A549 (cell line): ENCODE data around the gene BRICD5. TPM values are rescaled to one million over a fixed set of nuclear protein-coding genes. Genes with fewer than 3 reads are reported as not detected.
A peak's percentile ranks its signal among the peaks of the same experiment; 100 is the strongest.

Experiments
- ATAC-seq, 2 experiments: fragments of 200-7000 bp in 1 of 2; fragments of >200 bp in 1 of 2; cut with Nextera tagmentation in 1 of 2; cut with Tn5 transposase in 1 of 2; 3 replicates each; pipeline versions ENCODE4 v1.8.0 to v1.9.1; 2018 to 2020; ENCODE audit warnings: mild to moderate bottlenecking in 1 of 2, moderate library complexity in 1 of 2
- CTCF ChIA-PET: fragments of 300-600 bp; sonication (Branson Sonifier 250); formaldehyde crosslinking; extraction: SDS; loops from one replicate; lab custom pipeline; 2021; ENCODE audit warnings: antibody characterized with exemption, inconsistent platforms; lab: Yijun Ruan, JAX
- POLR2A ChIA-PET: fragments of 350-600 bp; formaldehyde crosslinking; extraction: SDS; loops from one replicate; lab custom pipeline; 2021; ENCODE audit warnings: antibody characterized with exemption, inconsistent platforms; lab: Yijun Ruan, JAX
- DNase-seq, 2 experiments: peaks; one replicate each; pipeline versions ENCODE4 v3.0.0 to v3.0.0-alpha.2; 2011 to 2016; ENCODE audit warnings: low read depth in 1 of 2, low spot score in 1 of 2
- FAIRE-seq: peaks from 2 replicates; lab custom pipeline; 2011; peaks lifted over from hg19 to GRCh38; lab: Jason Lieb, UNC
- H3K27ac ChIP-seq, 2 experiments: fragments of >200 bp; sonication (Bioruptor Twin); formaldehyde crosslinking; 3 replicates each; pipeline ENCODE4 v1.5.1; 2016 to 2017
- H3K4me1 ChIP-seq: fragments of >200 bp; sonication (Bioruptor Twin); formaldehyde crosslinking; 3 replicates; pipeline ENCODE4 v1.6.1; 2016
- H3K4me2 ChIP-seq: fragments of >200 bp; sonication (Bioruptor Twin); formaldehyde crosslinking; 3 replicates; pipeline ENCODE4 v1.6.1; 2016
- H3K4me3 ChIP-seq: fragments of >200 bp; sonication (Bioruptor Twin); formaldehyde crosslinking; 3 replicates; pipeline ENCODE4 v1.5.1; 2016
- H3K9me3 ChIP-seq: fragments of >200 bp; sonication (Bioruptor Twin); formaldehyde crosslinking; 3 replicates; pipeline ENCODE4 v1.6.1; 2016
- BHLHE40 ChIP-seq: IDR thresholded peaks from 2 replicates; pipeline ENCODE4 v1.6.1; 2012; ENCODE audit warnings: low read depth, low read length, inconsistent platforms
- CBX8 ChIP-seq: fragments of 200-600 bp; sonication (generic); IDR thresholded peaks from 2 replicates; pipeline ENCODE4 v1.6.1; 2016
- CHD4 ChIP-seq: fragments of 200-600 bp; sonication (generic); IDR thresholded peaks from 2 replicates; pipeline ENCODE4 v1.6.1; 2016; ENCODE audit warnings: antibody characterized with exemption, mild to moderate bottlenecking, borderline replicate concordance
- ELK1 ChIP-seq: fragments of 150-350 bp; IDR thresholded peaks from 2 replicates; pipeline ENCODE4 v1.6.1; 2014; ENCODE audit warnings: low read depth, mild to moderate bottlenecking, low read length
- ESRRA ChIP-seq: fragments of 150-350 bp; IDR thresholded peaks from 2 replicates; pipeline ENCODE4 v1.6.1; 2014; ENCODE audit warnings: mild to moderate bottlenecking, low read length, borderline replicate concordance
- FOSL2 ChIP-seq, 2 experiments: fragments of 450-650 bp in 1 of 2; fragments of >200 bp in 1 of 2; sonication (Bioruptor Twin) in 1 of 2; formaldehyde crosslinking; IDR thresholded peaks; 2 replicates each; pipeline versions ENCODE4 v1.5.0 to v1.6.1; 2016 to 2020; ENCODE audit warnings: mild to moderate bottlenecking in 1 of 2, moderate library complexity in 1 of 2
- HDAC2 ChIP-seq: fragments of 200-600 bp; sonication (generic); IDR thresholded peaks from 2 replicates; pipeline ENCODE4 v1.6.1; 2016
- KDM1A ChIP-seq: fragments of 200-600 bp; sonication (generic); IDR thresholded peaks from 2 replicates; pipeline ENCODE4 v1.6.1; 2016; ENCODE audit warnings: low read depth, mild to moderate bottlenecking
- MAX ChIP-seq: IDR thresholded peaks from 2 replicates; pipeline ENCODE4 v1.6.1; 2012
- NR3C1 ChIP-seq: fragments of >200 bp; sonication (Bioruptor Twin); formaldehyde crosslinking; IDR thresholded peaks from 3 replicates; pipeline ENCODE4 v1.6.1; 2017
- POLR2A ChIP-seq: IDR thresholded peaks from 2 replicates; pipeline ENCODE4 v1.6.1; 2012; ENCODE audit warnings: mild to moderate bottlenecking, low read length
- RAD21 ChIP-seq, 2 experiments: fragments of >200 bp in 1 of 2; sonication (Bioruptor Twin) in 1 of 2; formaldehyde crosslinking in 1 of 2; IDR thresholded peaks in 1 of 2; conservative IDR thresholded peaks in 1 of 2; 2 replicates in 1 of 2; 3 replicates in 1 of 2; pipeline ENCODE4 v1.6.1; 2012 to 2018; ENCODE audit warnings: inconsistent platforms in 1 of 2
- RNF2 ChIP-seq: fragments of 200-600 bp; sonication (generic); IDR thresholded peaks from 2 replicates; pipeline ENCODE4 v1.6.1; 2016; ENCODE audit warnings: low read depth, mild to moderate bottlenecking, antibody characterized with exemption, moderate library complexity, borderline replicate concordance
- SMC3 ChIP-seq: fragments of >200 bp; sonication (Bioruptor Twin); formaldehyde crosslinking; IDR thresholded peaks from 3 replicates; pipeline ENCODE4 v1.6.1; 2018; ENCODE audit warnings: inconsistent platforms
- SREBF2 ChIP-seq: fragments of 450-650 bp; IDR thresholded peaks from 2 replicates; pipeline ENCODE4 v1.6.1; 2014; ENCODE audit warnings: mild to moderate bottlenecking, moderate library complexity
- TFCP2L1 ChIP-seq: fragments of 250-450 bp; sonication (Bioruptor Pico); IDR thresholded peaks from 2 replicates; pipeline ENCODE4 v1.5.0; 2021; ENCODE audit warnings: mild to moderate bottlenecking
- ZC3H11A ChIP-seq: fragments of 450-650 bp; IDR thresholded peaks from 2 replicates; pipeline ENCODE4 v1.6.1; 2014; ENCODE audit warnings: antibody characterized with exemption, mild to moderate bottlenecking
- ZNF302 ChIP-seq: fragments of 250-450 bp; sonication (Bioruptor Pico); IDR thresholded peaks from 2 replicates; pipeline ENCODE4 v1.9.0; 2021; ENCODE audit warnings: inconsistent platforms, mild to moderate bottlenecking, moderate library complexity
- WGBS: methylation state at CpG from one replicate; pipeline ENCODE4 v1.1.6; 2017; ENCODE audit errors: missing lambda C conversion rate; 5-methylcytosine and 5-hydroxymethylcytosine counted together
- polyA plus RNA-seq, 4 experiments: library from polyadenylated mRNA; depleted of rRNA in 3 of 4; stranded (reverse); fragments of >200 nt; fragmentation: RNase III in 1 of 4; extraction: RNeasy Plus Mini Kit Qiagen cat#74134 plus additional on column Dnase treatment in 1 of 4; gene quantifications; 2 replicates in 3 of 4; 3 replicates in 1 of 4; pipeline ENCODE4 v1.2.3, GENCODE V29; 2011 to 2017
- TF ChIP-seq, protein P1 (sequence below): fragments of 200-600 bp; sonication (generic); IDR thresholded peaks from 2 replicates; pipeline ENCODE4 v1.6.1; 2016; ENCODE audit warnings: antibody characterized with exemption, mild to moderate bottlenecking, moderate library complexity
- TF ChIP-seq, protein P2 (sequence below): fragments of >200 bp; sonication (Bioruptor Twin); formaldehyde crosslinking; IDR thresholded peaks from 3 replicates; pipeline ENCODE4 v1.6.1; 2016
- TF ChIP-seq, protein P3 (sequence below): fragments of >200 bp; sonication (Bioruptor Twin); formaldehyde crosslinking; IDR thresholded peaks from 3 replicates; pipeline ENCODE4 v1.5.1; 2016
- TF ChIP-seq, protein P4 (sequence below): IDR thresholded peaks from 2 replicates; pipeline ENCODE4 v1.6.1; 2012; ENCODE audit warnings: low read depth, borderline replicate concordance
- TF ChIP-seq, protein P5 (sequence below): fragments of 450-650 bp; IDR thresholded peaks from 2 replicates; pipeline ENCODE4 v1.6.1; 2014; ENCODE audit warnings: antibody characterized with exemption

The BRICD5 gene
- polyA plus RNA-seq, 2 of the 4 experiments (the other 2 are of a cell fraction) = 2.0 to 9.1 TPM

DNA sequence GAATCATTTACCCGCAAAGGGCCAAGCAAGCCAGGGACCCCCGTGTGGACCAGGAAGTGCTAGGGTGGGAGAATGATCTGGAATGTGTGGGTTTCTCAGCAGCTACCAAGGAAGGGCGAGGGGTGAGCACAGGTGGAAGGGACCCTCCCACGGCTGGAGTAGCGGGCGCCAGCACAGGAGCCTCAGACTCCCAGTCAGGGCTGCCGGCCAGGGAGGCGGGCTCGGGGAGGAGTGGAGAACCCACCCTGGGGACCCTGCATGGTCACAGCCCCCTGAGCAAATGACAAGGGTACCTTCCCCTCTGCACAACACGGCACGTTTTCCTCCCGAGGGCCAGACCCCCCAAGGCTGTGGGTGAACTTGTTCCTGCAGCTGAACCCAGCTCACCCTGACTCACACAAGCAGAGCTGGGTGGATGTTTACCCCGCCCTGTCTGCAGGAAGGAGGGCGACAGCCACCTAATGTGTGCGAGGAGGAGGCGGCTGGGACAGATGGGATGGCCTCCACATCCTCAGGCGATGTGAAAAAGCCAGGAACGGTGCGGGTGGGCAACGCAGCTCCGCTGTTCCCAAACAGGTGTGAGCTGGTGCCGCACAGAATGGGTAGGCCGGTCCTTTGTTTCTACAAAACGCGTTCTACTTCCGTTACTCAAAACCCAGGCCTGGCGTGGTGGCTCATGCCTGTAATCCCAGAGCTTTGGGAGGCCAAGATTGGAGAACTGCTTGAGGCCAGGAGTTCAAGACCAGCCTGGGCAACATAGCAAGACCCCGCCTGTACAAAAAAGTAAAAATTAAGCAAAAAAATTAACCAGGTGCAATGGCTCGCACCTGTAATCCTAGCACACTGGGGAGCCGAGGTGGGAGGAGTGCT, 34.5 kb upstream of the BRICD5 start:
- FAIRE-seq (no peak), DNase-seq (no peak), ATAC-seq (peak; percentile 10 to 17; a peak in 2 of 6 replicates)
- no peak for TF ChIP-seq ZNF302 (CRISPR knock-in tag)
- TF ChIP-seq RAD21 (conservative IDR thresholded peaks at IDR 0.05 in 1 of 2, IDR thresholded peaks at IDR 0.05 in 1 of 2) = no peak
- no peak for TF ChIP-seq ZC3H11A
- no peak for TF ChIP-seq CHD4
- TF ChIP-seq, protein P1, sequence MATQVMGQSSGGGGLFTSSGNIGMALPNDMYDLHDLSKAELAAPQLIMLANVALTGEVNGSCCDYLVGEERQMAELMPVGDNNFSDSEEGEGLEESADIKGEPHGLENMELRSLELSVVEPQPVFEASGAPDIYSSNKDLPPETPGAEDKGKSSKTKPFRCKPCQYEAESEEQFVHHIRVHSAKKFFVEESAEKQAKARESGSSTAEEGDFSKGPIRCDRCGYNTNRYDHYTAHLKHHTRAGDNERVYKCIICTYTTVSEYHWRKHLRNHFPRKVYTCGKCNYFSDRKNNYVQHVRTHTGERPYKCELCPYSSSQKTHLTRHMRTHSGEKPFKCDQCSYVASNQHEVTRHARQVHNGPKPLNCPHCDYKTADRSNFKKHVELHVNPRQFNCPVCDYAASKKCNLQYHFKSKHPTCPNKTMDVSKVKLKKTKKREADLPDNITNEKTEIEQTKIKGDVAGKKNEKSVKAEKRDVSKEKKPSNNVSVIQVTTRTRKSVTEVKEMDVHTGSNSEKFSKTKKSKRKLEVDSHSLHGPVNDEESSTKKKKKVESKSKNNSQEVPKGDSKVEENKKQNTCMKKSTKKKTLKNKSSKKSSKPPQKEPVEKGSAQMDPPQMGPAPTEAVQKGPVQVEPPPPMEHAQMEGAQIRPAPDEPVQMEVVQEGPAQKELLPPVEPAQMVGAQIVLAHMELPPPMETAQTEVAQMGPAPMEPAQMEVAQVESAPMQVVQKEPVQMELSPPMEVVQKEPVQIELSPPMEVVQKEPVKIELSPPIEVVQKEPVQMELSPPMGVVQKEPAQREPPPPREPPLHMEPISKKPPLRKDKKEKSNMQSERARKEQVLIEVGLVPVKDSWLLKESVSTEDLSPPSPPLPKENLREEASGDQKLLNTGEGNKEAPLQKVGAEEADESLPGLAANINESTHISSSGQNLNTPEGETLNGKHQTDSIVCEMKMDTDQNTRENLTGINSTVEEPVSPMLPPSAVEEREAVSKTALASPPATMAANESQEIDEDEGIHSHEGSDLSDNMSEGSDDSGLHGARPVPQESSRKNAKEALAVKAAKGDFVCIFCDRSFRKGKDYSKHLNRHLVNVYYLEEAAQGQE = no peak
- no peak for TF ChIP-seq NR3C1
- no peak for TF ChIP-seq SREBF2
- TF ChIP-seq ESRRA = no peak
- TF ChIP-seq, protein P2, sequence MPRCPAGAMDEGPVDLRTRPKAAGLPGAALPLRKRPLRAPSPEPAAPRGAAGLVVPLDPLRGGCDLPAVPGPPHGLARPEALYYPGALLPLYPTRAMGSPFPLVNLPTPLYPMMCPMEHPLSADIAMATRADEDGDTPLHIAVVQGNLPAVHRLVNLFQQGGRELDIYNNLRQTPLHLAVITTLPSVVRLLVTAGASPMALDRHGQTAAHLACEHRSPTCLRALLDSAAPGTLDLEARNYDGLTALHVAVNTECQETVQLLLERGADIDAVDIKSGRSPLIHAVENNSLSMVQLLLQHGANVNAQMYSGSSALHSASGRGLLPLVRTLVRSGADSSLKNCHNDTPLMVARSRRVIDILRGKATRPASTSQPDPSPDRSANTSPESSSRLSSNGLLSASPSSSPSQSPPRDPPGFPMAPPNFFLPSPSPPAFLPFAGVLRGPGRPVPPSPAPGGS = no peak
- TF ChIP-seq ELK1 = no peak
- no peak for TF ChIP-seq POLR2A
- no peak for TF ChIP-seq TFCP2L1 (CRISPR knock-in tag)
- no peak overlapping the region for H3K27ac ChIP-seq
- ChIA-PET CTCF (interaction anchor here (0.6 to 0.8 kb wide), 2 partner anchors 9 to 255 kb away, joined by 3 read pairs; partner anchors contain the start of gene DNASE1L2), POLR2A (no interaction called here)
- no peak overlapping the region for H3K4me3 ChIP-seq
- H3K9me3 ChIP-seq = no peaks in the 10 kb centered on the region
- no peak overlapping the region for H3K4me2 ChIP-seq
- 85% methylated on average over 26 of the region's 30 CpGs for WGBS
- peaks cover 6% of the 10 kb centered on the region; the same call in 2 of the 3 replicates for H3K4me1 ChIP-seq

DNA sequence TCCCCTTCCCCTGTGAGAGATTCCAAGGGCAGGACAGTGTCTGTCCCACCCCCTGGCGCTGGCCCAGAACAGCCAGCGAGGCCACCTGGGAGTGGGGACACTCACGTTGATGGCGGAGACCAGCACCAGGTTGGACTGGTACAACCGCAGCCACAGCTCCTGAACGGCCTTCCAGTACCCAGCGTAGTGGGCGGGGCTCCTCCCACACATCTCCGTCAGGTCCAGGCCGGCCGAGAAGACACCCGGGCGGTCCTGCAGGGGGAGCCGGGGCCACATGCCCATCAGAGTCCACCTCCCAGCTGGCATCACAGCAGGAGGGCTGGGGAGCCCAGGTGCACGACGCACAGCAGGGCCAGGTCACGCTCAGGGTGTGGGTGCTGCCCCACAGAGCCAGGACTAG, 33.6 kb upstream of the BRICD5 start:
- POLR2A ChIA-PET = no interaction called here
- peak; percentile 36 to 56; a peak in 5 of 6 replicates for ATAC-seq
- no peaks in the 10 kb centered on the region for H3K4me1 ChIP-seq
- H3K27ac ChIP-seq = no peak overlapping the region
- FAIRE-seq = no peak
- no peak for DNase-seq
- no peak overlapping the region for H3K4me3 ChIP-seq
- 87% methylated on average over 15 of the region's 17 CpGs for WGBS
- TF ChIP-seq SMC3 (no peak), KDM1A (no peak), CBX8 (no peak), BHLHE40 (no peak), HDAC2 (no peak), FOSL2 (IDR thresholded peaks at IDR 0.05) (no peak), FOSL2 (CRISPR knock-in tag; IDR thresholded peaks at IDR 0.05) (no peak), MAX (no peak), RNF2 (no peak), CHD4 (no peak), RAD21 (conservative IDR thresholded peaks at IDR 0.05 in 1 of 2, IDR thresholded peaks at IDR 0.05 in 1 of 2) (no peak)
- TF ChIP-seq, protein P3, sequence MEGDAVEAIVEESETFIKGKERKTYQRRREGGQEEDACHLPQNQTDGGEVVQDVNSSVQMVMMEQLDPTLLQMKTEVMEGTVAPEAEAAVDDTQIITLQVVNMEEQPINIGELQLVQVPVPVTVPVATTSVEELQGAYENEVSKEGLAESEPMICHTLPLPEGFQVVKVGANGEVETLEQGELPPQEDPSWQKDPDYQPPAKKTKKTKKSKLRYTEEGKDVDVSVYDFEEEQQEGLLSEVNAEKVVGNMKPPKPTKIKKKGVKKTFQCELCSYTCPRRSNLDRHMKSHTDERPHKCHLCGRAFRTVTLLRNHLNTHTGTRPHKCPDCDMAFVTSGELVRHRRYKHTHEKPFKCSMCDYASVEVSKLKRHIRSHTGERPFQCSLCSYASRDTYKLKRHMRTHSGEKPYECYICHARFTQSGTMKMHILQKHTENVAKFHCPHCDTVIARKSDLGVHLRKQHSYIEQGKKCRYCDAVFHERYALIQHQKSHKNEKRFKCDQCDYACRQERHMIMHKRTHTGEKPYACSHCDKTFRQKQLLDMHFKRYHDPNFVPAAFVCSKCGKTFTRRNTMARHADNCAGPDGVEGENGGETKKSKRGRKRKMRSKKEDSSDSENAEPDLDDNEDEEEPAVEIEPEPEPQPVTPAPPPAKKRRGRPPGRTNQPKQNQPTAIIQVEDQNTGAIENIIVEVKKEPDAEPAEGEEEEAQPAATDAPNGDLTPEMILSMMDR = no peak
- TF ChIP-seq, protein P4, sequence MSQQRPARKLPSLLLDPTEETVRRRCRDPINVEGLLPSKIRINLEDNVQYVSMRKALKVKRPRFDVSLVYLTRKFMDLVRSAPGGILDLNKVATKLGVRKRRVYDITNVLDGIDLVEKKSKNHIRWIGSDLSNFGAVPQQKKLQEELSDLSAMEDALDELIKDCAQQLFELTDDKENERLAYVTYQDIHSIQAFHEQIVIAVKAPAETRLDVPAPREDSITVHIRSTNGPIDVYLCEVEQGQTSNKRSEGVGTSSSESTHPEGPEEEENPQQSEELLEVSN = no peak
- TF ChIP-seq, protein P2 = no peak
- TF ChIP-seq, protein P5, sequence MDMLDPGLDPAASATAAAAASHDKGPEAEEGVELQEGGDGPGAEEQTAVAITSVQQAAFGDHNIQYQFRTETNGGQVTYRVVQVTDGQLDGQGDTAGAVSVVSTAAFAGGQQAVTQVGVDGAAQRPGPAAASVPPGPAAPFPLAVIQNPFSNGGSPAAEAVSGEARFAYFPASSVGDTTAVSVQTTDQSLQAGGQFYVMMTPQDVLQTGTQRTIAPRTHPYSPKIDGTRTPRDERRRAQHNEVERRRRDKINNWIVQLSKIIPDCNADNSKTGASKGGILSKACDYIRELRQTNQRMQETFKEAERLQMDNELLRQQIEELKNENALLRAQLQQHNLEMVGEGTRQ = no peak
- TF ChIP-seq, all 56 proteins: peak for 0
- H3K4me2 ChIP-seq = no peak overlapping the region
- no peaks in the 10 kb centered on the region for H3K9me3 ChIP-seq
- CTCF ChIA-PET = interaction anchor here (1.0 kb wide), 1 partner anchor 257 kb away, joined by 3 read pairs; no protein-coding TSS in a partner anchor
